Ectodermal cell (in vitro differentiated cells): Measurements from ENCODE around the gene SPAG4.

ENCODE experiments used
- H3K27ac ChIP-seq: 2 replicates; pipeline ENCODE4 v1.7.0; 2013; ENCODE audit warnings: mild to moderate bottlenecking, low read depth, low read length; ENCODE audit not compliant: insufficient read depth, poor library complexity, severe bottlenecking
- H3K27me3 ChIP-seq: 2 replicates; pipeline ENCODE4 v1.7.0; 2013; ENCODE audit warnings: mild to moderate bottlenecking, low read length; ENCODE audit not compliant: insufficient read depth, control insufficient read depth, poor library complexity, severe bottlenecking
- H3K36me3 ChIP-seq: one replicate; pipeline ENCODE4 v1.7.0; 2013; ENCODE audit warnings: low read length; ENCODE audit not compliant: control insufficient read depth, insufficient read depth
- H3K4me1 ChIP-seq: one replicate; pipeline ENCODE4 v1.7.0; 2013; ENCODE audit warnings: low read length; ENCODE audit not compliant: control insufficient read depth, insufficient read depth
- H3K4me3 ChIP-seq: 2 replicates; pipeline ENCODE4 v1.7.0; 2013; ENCODE audit warnings: low read depth, low read length, control low read depth; ENCODE audit not compliant: insufficient read depth
- H3K9me3 ChIP-seq: 2 replicates; pipeline ENCODE4 v1.7.0; 2013; ENCODE audit warnings: mild to moderate bottlenecking, low read length, moderate library complexity; ENCODE audit not compliant: control insufficient read depth
- WGBS, 2 experiments: methylation state at CpG; one replicate each; pipeline ENCODE4 v1.1.7; 2013; ENCODE audit warnings: missing lambda C conversion rate in 2 of 2; 5-methylcytosine and 5-hydroxymethylcytosine counted together

Gene SPAG4

DNA sequence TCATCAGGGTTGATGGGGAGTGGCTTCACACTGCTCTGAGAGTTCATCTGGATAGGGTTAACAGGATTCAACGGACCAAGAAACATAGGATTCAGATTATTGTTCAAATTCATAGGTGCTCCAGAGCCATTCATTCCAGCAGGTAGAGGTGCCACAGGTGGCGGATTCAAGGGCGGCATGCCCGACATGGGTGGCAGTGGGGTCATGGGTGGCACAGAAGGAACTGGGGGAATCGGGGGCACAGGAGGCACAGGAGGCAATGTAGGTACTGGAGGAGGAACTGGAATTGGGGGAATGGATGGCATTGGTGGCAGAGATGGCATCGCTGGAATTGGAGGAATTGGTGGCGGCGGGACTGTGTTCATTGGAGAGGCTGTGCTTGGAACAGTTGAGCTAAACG lies 38.8 kb downstream of the SPAG4 start:
- H3K4me1 ChIP-seq, result no peaks in the 10 kb centered on the region
- H3K9me3 ChIP-seq, result no peaks in the 10 kb centered on the region
- no peak overlapping the region for H3K4me3 ChIP-seq
- peaks cover 16% of the 10 kb centered on the region for H3K36me3 ChIP-seq
- 96 to 97% methylated on average over 9 of the region's 9 CpGs for whole genome bisulfite sequencing, 2 experiments
- no peaks in the 10 kb centered on the region for H3K27me3 ChIP-seq
- no peak overlapping the region for H3K27ac ChIP-seq

DNA sequence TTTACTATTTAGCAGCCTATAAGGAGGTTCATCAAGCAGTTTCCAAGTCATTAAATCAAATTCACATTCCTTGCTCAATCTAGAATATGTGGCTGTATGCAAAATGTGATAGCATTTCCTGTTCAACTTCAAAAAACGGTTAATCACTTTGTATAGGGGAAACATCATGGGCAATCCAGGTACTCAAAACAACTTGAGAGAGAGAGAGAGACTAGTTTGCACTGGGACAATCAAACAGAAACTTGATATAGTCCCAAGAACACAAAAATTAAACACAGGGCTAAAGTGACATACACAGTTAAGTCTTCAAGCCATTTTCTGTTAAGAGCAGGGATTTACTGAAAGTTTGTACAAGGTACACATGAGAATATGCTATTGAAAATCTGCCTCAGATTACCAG lies 41.6 kb downstream of the SPAG4 start:
- H3K9me3 ChIP-seq, result no peaks in the 10 kb centered on the region
- no peak overlapping the region for H3K27ac ChIP-seq
- no peaks in the 10 kb centered on the region for H3K27me3 ChIP-seq
- peaks cover 16% of the 10 kb centered on the region for H3K36me3 ChIP-seq
- H3K4me3 ChIP-seq, result no peak overlapping the region
- 93 to 100% methylated on average over 1 of the region's 1 CpG for WGBS, 2 experiments
- H3K4me1 ChIP-seq, result no peaks in the 10 kb centered on the region

DNA sequence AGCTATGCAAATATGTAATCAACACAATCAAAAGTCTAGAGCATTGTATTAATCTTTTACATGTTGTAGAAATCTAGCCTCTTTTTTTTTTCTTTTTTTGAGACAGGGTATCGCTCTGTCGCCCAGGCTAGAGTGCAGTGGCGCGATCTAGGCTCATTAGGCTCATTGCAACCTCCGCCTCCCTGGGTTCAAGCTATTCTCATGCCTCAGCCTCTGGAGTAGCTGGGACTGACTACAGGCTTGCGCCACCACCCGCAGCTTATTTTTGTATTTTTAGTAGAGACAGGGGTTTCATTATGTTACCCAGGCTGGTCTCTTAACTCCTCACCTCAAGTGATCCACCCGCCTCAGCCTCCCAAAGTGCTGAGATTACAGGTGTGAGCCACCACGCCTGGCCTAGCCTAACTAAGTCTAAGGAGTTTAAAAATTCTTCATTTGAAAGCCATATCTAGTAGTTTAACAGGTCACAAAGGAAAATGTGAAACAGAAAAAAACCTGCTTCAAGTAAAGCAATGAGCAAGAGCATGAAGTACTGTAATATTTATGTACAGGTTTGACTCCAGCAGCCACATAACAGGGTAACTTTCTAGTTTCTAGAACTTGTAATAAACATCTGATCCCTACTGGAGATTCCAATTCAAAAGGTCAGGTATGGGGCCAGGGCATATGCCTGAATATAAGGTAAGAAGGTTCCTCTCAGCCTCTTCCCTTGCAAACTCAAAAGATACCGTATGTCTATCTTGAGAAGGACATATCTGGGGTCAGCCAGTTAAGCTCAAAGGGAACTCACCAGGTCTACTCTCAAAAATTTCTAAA lies 44.7 kb downstream of the SPAG4 start:
- Histone ChIP-seq H3K36me3 (no peaks in the 10 kb centered on the region), H3K27ac (no peak overlapping the region), H3K4me1 (no peaks in the 10 kb centered on the region), H3K27me3 (no peaks in the 10 kb centered on the region), H3K9me3 (no peaks in the 10 kb centered on the region), H3K4me3 (no peak overlapping the region)
- 93 to 95% methylated on average over 10 of the region's 10 CpGs for WGBS, 2 experiments

DNA sequence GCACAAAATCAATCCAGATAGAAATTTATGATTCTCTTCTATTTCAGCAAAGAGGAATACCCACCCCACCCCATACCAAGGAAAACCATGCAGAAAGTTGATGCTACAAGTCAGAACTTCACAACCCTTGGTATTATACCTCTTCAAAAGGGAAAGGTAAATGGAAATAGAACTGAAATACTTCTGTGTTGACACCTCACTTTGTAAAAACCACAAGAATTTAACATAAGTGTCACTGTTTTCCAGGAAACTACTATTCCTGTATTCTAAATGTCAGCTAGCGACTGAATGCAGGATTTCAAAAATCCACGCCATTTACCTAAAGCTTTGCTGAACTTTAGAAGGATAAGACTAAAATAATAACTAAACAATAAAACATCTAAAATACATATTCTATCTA lies 45.4 kb downstream of the SPAG4 start:
- Histone ChIP-seq H3K4me3 (no peak overlapping the region), H3K9me3 (no peaks in the 10 kb centered on the region)
- WGBS, 2 experiments, result 93% methylated on average over 2 of the region's 2 CpGs; no CpG with 5 or more reads in 1 of the 2 experiments

DNA sequence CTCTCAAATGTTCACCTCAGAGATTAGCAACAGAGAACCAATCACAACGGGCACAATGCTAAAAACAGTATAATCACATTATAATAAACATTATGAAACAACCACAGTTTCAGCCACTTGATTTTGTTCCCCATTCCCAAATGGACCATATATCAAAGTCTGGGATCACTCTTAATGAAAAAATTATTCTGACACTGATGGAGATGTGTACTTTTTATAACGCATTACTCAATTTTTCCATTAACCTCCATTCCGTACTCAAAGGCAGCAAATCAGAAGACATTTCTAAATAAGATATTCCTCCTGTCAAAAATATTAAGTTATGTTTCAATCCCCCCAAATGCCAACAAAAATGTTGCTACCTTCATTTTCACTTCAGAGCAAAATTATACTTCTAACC lies 46.3 kb downstream of the SPAG4 start:
- Histone ChIP-seq H3K36me3 (no peaks in the 10 kb centered on the region), H3K4me1 (no peaks in the 10 kb centered on the region), H3K9me3 (no peaks in the 10 kb centered on the region), H3K27me3 (no peaks in the 10 kb centered on the region), H3K27ac (no peak overlapping the region), H3K4me3 (peak overlapping the region; percentile 98)
- 78 to 82% methylated on average over 3 of the region's 3 CpGs for WGBS, 2 experiments

More for the DNA sequence above, 45.4 kb downstream of the SPAG4 start:
- no peaks in the 10 kb centered on the region for H3K4me1 ChIP-seq
- no peaks in the 10 kb centered on the region for H3K27me3 ChIP-seq
- H3K36me3 ChIP-seq, result no peaks in the 10 kb centered on the region
- no peak overlapping the region for H3K27ac ChIP-seq

DNA sequence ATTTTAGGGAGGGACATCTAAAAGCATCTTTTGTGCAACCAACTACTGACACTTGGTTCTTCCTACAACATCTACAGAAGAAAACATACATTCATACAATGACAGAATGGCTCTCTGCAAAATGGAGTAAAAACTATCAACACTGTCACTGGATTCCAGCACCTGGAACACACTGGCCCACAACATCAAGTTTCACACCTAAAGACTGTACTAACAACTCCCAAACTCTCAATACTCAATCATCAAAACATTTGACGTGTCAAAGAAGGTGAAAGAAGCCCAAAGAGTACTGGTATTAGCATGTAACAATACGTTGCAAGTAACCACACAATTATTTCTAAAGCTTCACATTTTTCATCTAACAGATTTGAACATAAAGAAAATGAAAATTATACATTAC lies 46.9 kb downstream of the SPAG4 start:
- Histone ChIP-seq H3K27ac (no peak overlapping the region), H3K36me3 (no peaks in the 10 kb centered on the region), H3K27me3 (no peaks in the 10 kb centered on the region), H3K4me1 (no peaks in the 10 kb centered on the region), H3K9me3 (no peaks in the 10 kb centered on the region), H3K4me3 (peak overlapping the region; percentile 98)
- WGBS, 2 experiments, result 38 to 55% methylated on average over 2 of the region's 2 CpGs

DNA sequence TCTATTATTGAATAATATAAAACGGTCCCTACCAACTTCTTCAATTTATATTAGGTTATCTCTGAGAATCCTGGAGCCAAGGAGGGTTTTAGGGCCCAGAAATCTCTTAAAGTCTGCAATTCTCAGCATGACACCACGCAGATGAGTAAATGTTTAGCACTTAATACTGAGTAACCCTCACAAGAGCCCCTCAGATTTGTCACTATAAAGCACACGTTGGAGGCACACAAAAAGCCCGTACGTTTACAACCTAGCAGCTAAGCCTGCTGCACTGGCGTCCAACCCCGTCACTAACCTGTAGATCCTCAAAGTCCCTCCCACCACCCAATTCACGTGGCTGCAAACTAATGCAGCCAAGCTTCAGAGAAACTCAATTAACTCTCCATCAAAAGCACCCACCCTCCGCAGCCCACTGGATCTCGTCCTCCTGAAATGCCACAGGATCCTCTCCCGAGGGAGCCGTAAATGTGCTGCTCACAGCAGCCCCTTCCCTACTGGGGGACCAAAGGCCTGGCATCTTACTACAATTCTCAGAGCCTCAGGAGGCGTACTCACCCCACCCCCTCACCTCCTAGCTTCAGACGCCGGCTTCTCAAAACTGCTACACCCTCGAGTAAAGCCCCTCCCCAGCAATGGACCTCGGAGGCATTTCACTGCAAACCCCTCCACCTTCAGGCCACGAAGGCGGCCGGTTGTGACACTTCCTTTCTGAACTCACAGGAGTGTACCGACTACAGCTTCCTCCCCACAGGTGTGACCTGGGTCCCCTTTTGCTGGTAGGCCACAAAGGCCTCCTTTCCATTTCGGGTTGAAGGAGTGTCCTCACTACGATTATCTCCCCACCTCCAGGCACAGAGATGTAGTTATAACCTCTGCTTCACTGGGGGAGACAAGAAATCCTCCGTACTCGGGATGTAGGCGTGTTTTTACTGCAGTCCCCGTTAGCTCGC lies 48.2 kb downstream of the SPAG4 start:
- no peaks in the 10 kb centered on the region for H3K9me3 ChIP-seq
- no peaks in the 10 kb centered on the region for H3K36me3 ChIP-seq
- 0 to 1% methylated on average over 27 to 28 of the region's 28 CpGs for WGBS, 2 experiments
- H3K27me3 ChIP-seq, result no peaks in the 10 kb centered on the region
- peak overlapping the region; percentile 96 for H3K27ac ChIP-seq
- H3K4me1 ChIP-seq, result no peaks in the 10 kb centered on the region
- peak overlapping the region; percentile 98 for H3K4me3 ChIP-seq

DNA sequence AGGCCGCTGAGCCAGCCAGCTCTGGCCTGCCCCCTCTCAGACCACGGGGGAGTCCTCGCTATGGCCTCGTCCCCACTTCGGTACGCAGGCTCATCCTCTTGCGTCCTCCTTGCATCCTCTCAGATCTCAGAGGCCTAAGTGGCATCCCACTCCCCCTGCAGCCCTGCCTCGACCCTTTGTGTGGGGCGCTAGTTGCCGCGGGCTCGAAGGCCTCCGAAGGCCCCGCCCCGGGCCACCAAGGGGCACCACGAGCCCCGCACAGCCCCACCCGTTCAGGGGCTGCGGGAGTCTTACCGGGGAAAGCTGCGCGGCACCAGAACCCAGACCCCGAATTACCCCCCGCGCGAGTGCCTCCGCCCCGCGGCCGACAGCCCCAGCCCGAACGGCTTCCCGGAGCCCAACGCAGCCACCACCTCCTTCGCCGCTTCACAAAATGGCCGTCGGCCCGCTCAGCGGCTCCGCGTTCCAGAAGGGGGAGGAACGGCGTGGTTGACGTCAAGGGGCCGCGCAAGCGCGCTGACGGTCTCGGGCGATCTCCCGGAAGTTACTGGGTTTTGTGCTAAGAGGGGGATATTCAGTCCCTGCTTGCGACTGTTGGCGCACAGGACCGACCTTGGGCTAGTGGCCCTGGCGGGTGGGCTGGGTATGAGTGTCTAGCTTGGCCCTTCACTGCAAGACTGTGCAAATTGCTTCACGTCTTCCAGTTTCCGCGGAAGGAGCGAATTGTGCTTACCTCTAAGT lies 49.0 kb downstream of the SPAG4 start, which contains the start of the genes CPNE1 and RBM12:
Gene CPNE1, minus strand, starts transcription at position 435 of the 741 bp plus-strand sequence. CDS start 31,977 bp downstream, outside the sequence.
Gene RBM12, minus strand, starts transcription at position 435 of the 741 bp plus-strand sequence. CDS start 9,578 bp downstream, outside the sequence.
- 1 to 2% methylated on average over 61 of the region's 61 CpGs for WGBS, 2 experiments
- peak within 1 kb of the TSS; percentile 98 for H3K4me3 ChIP-seq
- no peaks in the 10 kb centered on the region for H3K4me1 ChIP-seq
- H3K27me3 ChIP-seq, result no peaks in the 10 kb centered on the region
- no peaks in the 10 kb centered on the region for H3K9me3 ChIP-seq
- H3K36me3 ChIP-seq, result no peaks in the 10 kb centered on the region
- peak within 1 kb of the TSS; percentile 96 for H3K27ac ChIP-seq

DNA sequence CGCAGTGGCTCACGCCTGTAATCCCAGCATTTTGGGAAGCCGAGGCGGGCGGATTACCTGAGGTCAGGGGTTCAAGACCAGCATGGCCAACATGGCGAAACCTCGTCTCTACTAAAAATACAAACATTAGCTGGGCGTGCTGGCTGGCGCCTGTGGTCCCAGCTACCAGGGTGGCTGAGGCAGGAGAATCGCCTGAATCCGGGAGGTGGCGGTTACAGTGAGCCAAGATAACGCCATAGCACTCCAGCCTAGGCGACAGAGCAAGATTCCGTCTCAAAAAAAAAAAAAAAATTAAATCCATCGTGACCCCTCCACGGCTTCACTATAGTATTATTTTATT lies 50.3 kb downstream of the SPAG4 start:
- Histone ChIP-seq H3K36me3 (no peaks in the 10 kb centered on the region), H3K27ac (no peak overlapping the region), H3K27me3 (no peaks in the 10 kb centered on the region), H3K4me3 (no peak overlapping the region), H3K9me3 (no peaks in the 10 kb centered on the region), H3K4me1 (no peaks in the 10 kb centered on the region)
- WGBS, 2 experiments, result 95% methylated on average over 15 of the region's 17 CpGs
